Non-pigmented ciliary epithelial cell (primary cell): Measurements from ENCODE around the gene YIPF1.
"Not testable (repeated sequence)": the region's sequence is repeated elsewhere in the genome, so short reads cannot be mapped to it uniquely, and the experiment has no call there.

ENCODE experiments used
- DNase-seq: peaks from one replicate; pipeline ENCODE4 v3.0.0-alpha.2; 2010; ENCODE audit warnings: low read depth

The YIPF1 gene

GRCh38 chr1:53894644-53895043, 5.0 kb upstream of the YIPF1 start:
- no peak for DNase-seq

DNA sequence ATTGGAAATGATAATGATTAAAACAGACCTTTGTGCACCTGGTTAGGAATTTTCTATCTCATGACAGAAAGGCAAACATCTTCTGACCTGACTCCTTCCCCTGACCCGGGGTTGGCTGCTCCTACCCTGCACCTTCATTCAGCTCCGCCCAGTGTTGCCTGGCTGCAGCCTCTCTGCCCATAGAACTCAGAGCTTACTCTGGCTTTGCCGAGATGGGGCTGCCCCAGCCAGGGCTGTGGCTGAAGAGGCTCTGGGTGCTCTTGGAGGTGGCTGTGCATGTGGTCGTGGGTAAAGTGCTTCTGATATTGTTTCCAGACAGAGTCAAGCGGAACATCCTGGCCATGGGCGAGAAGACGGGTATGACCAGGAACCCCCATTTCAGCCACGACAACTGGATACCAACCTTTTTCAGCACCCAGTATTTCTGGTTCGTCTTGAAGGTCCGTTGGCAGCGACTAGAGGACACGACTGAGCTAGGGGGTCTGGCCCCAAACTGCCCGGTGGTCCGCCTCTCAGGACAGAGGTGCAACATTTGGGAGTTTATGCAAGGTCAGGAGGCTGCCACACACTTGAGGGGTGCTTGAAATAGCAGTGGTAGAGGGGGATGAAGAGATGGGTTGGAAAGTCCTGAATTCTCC, 4.5 kb upstream of the YIPF1 start, which contains the start of gene DIO1:
Gene DIO1 (plus strand): TSS at position 189 of the 638 bp plus-strand sequence. CDS start 24 bp downstream, at position 213.
- no peak for DNase-seq

GRCh38 chr1:53892911-53893310, 3.3 kb upstream of the YIPF1 start:
- DNase-seq, result no peak

- no peak for DNase-seq
Measured at GRCh38 chr1:53891678-53892077, 2.1 kb upstream of the YIPF1 start.

- no peak for DNase-seq
Measured at GRCh38 chr1:53891018-53891417, 1.4 kb upstream of the YIPF1 start.

DNA sequence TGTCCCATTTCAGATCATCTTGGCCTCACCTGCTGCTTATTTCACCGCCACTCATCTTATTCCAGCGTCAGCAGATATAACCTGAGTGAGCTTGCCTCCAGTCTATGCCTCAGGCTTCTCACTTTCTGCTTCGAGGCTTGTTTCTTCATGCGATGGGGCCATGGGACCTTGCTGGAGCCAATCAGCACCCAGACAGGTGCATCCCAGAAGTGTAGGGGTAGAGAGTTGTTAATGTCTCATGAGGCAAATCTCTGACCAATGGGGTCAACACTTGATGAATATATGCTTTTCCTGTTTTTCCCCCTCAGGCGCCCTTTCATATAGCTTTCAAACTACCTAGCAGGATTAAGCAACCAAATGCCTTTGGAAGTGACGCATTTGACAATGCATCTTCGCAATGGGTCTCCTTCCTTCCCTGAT, 935 bp upstream of the YIPF1 start:
- DNase-seq, result no peak

DNA sequence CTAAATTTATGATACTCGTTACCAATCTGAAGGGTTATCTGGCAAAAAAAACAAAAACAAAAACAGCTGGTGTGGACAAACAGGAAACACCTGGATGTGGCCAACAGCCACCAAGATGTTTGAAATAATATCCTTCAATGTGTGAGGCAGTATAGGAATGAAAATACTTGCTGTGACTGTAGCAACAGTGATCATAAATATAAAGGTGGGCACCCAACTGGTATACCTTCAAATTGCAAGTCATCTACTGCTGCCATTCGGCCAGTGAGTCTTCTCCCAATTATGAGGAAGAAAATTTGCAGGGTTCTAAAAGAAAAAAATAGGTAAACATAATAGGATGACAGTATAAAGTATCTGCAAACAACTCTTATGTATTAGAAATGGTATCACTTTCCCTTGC, 916 bp downstream of the YIPF1 start:
- DNase-seq, result no peak

DNA sequence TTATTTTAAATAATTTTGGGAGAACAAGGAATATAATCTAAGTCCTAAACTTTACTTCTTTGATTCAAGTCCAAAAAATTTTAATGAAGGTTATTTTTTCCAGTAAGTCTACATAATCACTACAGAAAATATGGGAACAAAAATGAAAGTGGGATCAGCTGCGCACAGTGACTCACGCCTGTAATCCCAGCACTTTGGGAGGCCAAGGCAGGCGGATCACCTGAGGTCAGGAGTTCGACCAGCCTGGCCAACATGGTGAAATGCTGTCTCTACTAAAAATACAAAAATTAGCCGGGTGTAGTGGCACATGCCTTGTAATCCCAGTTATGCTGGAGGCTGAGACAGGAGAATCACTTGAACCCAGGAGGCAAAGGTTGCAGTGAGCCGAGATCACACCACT, 6.0 kb downstream of the YIPF1 start:
- DNase-seq, result not testable (repeated sequence)

DNA sequence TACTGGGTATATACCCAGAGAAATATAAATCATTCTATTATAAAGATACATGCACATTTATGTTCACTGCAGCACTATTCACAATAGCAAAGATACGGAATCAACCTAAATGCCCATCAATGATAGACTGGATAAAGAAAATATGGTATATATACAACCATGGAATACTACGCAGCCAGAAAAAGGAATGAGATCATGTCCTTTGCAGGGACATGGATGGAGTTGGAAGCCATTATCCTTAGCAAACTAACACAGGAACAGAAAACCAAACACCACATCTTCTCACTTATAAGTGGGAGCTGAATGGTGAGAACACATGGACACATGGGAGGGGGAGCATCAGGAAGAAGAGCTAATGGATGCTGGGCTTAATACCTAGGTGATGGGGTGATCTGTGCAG, 7.7 kb downstream of the YIPF1 start:
- not testable (repeated sequence) for DNase-seq

DNA sequence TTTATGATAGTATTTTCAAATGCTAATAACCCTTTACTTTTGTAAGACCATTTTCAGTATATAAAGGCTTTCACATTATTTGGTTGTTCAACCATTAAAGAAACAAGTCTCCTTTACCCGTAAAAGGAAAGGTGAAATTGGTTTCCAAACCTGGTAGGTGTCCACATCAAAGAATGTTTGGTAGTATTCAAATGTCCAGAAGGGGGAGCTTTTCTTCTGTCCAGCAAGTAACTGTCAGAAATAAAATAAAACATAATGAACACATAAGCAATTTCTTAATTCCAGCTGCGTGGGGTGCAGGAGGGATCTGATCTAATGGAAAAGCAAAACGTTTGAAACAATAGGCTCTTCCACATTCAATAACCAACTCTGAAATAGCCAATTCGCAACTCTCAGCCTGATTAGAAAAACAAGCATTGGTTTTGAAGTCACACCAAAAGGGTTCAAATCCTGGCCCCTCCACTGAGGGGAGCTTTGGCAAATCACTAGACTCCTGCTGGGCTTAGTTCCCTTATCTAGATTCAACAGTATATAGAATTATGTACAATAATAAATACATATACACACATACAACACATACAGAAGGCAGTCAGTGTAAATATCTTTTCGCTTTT, 11.0 kb downstream of the YIPF1 start:
- DNase-seq, result no peak

- DNase-seq, result not testable (repeated sequence)
Measured at GRCh38 chr1:53875150-53875549, 14.4 kb downstream of the YIPF1 start.

DNA sequence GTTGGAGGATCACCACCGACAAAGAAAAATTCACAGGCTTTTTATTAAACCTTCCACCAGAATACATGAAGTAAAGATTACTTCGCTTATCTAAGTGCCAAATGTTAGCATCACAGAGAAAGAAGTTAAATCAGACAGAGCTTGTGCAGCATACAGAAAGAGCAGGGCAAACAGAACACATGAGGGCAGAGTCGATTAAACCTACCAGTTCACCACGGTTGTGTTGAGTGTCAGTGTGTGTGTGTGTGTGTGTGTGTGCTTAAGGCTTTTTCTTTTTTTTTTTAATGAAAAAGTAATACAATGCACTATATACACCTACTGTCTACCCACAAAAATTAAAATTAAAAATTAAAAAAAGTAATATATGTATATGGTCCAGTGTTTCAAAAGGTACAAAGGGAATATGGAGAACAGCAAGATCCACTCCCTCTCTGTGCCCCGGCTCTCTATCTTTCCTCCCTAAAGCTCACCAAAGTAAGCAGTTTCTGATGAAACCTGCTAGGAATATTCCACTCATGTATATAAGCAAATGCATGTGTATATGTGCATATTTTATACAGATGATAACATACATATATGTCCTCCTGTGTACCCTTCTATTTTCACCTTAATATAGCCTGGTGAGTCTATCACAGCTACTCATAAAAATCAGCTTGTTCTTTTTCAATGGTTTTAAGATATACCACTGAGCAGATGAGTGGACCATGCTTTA, 17.7 kb downstream of the YIPF1 start:
- no peak for DNase-seq

DNA sequence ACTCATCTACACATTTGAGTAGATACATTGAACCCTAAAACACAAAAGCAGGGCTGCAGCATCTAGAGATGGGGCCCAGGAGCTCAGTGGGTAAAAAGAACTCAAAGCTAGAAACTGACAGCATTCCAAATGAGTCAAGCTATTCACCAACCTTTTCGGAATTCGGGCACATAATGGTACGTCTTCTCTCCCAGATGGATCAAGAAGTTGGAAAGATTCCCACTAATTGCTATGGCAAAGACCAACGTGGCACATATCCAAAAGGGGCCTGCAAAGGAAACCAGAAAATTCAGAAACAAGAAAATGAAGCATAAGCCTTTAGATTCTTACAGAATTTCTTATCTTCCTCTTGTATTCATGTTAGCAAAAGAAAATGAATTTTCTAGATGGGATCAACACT, 18.4 kb downstream of the YIPF1 start:
- DNase-seq, result no peak

DNA sequence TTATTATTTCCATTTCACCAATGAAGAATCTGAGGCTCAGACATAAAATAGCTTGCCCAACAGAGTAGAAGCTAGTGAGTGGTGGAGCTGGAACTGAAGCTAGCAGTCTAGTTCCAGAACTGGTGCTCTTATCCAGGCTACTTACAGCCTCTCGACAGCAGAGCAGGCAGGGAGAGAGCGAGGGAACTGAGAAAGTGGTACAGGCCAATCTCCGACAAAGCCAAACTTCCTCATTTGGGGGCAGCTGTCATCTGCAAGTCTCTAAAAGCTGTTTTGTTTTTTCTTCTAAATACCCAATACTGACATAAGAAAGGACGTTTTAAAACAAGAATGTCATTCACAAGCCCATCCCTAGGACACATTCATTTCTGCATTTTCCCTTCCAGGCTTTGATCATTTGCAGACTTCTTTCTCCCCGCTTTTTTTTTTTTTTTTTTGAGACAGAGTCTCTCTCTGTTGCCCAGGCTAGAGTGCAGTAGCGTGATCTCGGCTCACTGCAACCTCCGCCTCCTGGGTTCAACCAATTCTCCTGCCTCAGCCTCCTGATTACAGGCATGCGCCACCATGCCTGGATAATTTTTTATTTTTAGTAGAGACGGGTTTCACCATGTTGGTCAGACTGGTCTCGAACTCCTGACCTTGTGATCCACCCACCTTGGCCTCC, 20.0 kb downstream of the YIPF1 start:
- no peak for DNase-seq

GRCh38 chr1:53868565-53868964, 21.0 kb downstream of the YIPF1 start:
- no peak for DNase-seq

DNA sequence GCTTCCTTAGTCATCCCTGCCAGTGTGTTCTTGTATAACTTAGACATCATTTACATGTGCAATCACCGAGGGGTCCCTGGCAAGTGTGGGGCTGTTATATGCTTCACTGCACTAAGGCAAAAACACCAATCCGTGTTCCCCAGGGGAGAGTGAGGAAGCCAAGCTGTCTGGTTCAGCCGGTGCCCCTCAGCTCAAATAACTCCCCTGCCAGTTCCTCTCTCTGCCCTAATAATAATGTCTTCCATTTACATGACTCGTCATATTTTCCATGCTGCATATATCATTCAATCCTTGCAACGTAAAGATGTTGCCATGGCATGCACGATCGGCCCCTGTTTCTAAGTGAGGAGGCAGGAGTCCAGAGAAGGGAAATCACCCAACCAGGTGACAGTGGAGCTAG, 27.1 kb downstream of the YIPF1 start:
- no peak for DNase-seq

GRCh38 chr1:53860967-53861411, 28.6 kb downstream of the YIPF1 start:
- DNase-seq, result no peak

- DNase-seq, result no peak
Measured at GRCh38 chr1:53851571-53852285, 37.9 kb downstream of the YIPF1 start.

DNA sequence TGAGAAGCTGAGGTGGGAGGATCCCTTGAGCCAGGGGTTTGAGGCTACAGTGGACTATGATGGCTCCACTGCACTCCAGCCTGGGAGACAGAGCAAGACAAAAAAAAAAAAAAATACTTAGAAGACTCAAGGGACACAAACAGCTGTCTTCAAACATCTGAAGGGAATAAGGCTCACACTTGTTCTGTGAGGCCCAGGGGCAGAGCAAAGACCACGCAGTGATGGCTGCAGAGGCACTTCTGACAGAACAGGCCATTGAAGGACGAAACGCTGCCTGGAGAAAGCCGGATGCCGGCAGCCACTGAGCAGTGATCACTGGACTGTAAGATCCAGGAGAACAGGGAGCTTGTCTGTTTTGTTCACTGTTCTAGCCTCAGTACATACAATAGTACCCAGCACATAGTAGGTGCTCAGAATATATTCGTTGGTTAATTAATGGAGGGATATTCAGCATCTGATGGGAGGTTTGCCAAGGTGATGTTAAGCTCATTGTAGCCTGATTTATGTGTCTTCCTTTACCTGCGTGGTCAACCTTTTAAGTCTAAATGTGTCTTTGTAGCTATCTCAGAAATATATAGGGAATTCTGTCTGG, 39.4 kb downstream of the YIPF1 start:
- DNase-seq, result no peak

DNA sequence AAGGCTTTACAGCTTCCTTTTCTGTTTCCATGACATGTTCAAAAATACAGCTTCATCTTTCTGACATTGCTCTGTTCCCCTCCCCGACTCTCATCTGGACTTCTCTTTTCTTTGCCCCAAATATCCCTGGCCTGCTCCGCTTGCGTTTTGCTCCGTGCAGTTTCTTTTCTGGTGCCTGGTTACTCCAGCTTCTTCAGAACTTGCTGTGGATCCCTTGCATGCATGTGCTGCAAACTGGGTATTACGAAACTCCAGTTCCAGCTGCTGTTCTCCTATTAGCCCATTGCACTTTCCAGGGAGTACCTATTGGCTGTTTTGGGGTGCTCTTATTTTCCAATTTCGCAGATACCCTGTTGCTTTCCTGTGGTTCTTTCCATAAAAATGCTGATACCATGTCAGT, 41.6 kb downstream of the YIPF1 start:
- no peak for DNase-seq

DNA sequence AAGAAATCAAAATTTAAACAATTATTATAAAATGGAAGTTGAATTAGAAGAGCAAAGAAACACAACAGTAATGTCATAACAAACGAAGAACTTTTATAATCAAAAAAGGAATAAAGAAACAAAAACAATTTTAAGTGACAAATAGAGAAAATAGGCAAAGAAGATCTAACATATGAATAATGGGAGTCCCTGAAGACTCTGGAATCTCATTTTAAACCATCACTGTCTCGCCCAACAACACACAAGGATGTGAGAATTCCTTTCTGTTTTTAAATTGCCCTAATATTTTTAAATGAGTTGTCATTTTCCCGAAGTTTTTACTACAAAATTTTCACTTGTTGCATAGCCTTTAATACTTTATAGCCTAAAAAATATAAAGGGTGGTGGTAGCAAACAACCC, 47.2 kb downstream of the YIPF1 start:
- DNase-seq, result no peak

GRCh38 chr1:53838654-53838974, 51.0 kb downstream of the YIPF1 start:
- DNase-seq, result no peak
